Glutamatergic neuron (in vitro differentiated cells): ENCODE data around the gene ADCK2. TPM values are rescaled to one million over a fixed set of nuclear protein-coding genes. Genes with fewer than 3 reads are reported as not detected.

ENCODE experiments used
- DNase-seq: peaks from one replicate; pipeline ENCODE4 v3.0.0; 2022
- H3K27ac Mint-ChIP-seq: one replicate; pipeline ENCODE4 v1.8.0; 2020; ENCODE audit warnings: mild to moderate bottlenecking, mixed read lengths, inconsistent platforms; ENCODE audit not compliant: unreplicated experiment
- H3K27me3 Mint-ChIP-seq: one replicate; pipeline ENCODE4 v1.8.0; 2020; ENCODE audit warnings: mild to moderate bottlenecking, moderate library complexity, mixed read lengths, inconsistent platforms; ENCODE audit not compliant: unreplicated experiment
- H3K36me3 Mint-ChIP-seq: one replicate; pipeline ENCODE4 v1.8.0; 2020; ENCODE audit warnings: mild to moderate bottlenecking, mixed read lengths, inconsistent platforms; ENCODE audit not compliant: unreplicated experiment
- H3K4me1 Mint-ChIP-seq: one replicate; pipeline ENCODE4 v1.8.0; 2020; ENCODE audit warnings: mild to moderate bottlenecking, low read depth, mixed read lengths, inconsistent platforms; ENCODE audit not compliant: unreplicated experiment
- H3K4me3 Mint-ChIP-seq: one replicate; pipeline ENCODE4 v1.8.0; 2020; ENCODE audit warnings: mild to moderate bottlenecking, mixed read lengths, inconsistent platforms; ENCODE audit not compliant: unreplicated experiment
- H3K9me3 Mint-ChIP-seq: one replicate; pipeline ENCODE4 v1.8.0; 2020; ENCODE audit warnings: mild to moderate bottlenecking, moderate library complexity, mixed read lengths, inconsistent platforms; ENCODE audit not compliant: unreplicated experiment
- CTCF ChIP-seq: fragments of 200-600 bp; sonication (generic); IDR thresholded peaks from one replicate; pipeline ENCODE4 v1.5.0; 2021; ENCODE audit not compliant: partially characterized antibody, unreplicated experiment
- total RNA-seq: library from RNA; stranded (reverse); fragmentation: NEBNext Ultra II Directional; extraction: Animal tissue kit (Norgen Biotek cat#: 25700); gene quantifications from one replicate; pipeline ENCODE4 v1.2.1, GENCODE V29; 2021; ENCODE audit not compliant: unreplicated experiment

Gene ADCK2
- total RNA-seq, 1 donor from 2014 or later, result 9.1 TPM

GRCh38 chr7:140625908-140626868, 46.6 kb upstream of the ADCK2 start:
- H3K27me3 Mint-ChIP-seq, result peaks cover 2% of the 10 kb centered on the region
- peaks cover 29% of the 10 kb centered on the region for H3K4me1 Mint-ChIP-seq
- H3K36me3 Mint-ChIP-seq, result no peaks in the 10 kb centered on the region
- peak overlapping the region; percentile 63 for H3K4me3 Mint-ChIP-seq
- DNase-seq, result peak; percentile 46
- TF ChIP-seq CTCF, result no peak
- H3K27ac Mint-ChIP-seq, result peak overlapping the region; percentile 89
- peaks cover 5% of the 10 kb centered on the region for H3K9me3 Mint-ChIP-seq

GRCh38 chr7:140631021-140631420, 41.7 kb upstream of the ADCK2 start:
- Mint-ChIP-seq H3K4me3 (peak overlapping the region; percentile 40), H3K27me3 (peaks cover 2% of the 10 kb centered on the region), H3K4me1 (peaks cover 29% of the 10 kb centered on the region)

GRCh38 chr7:140631602-140632001, 41.1 kb upstream of the ADCK2 start:
- Mint-ChIP-seq H3K4me1 (peaks cover 25% of the 10 kb centered on the region), H3K27ac (peak overlapping the region; percentile 50)

More at GRCh38 chr7:140631021-140631420, 41.7 kb upstream of the ADCK2 start:
- Mint-ChIP-seq H3K36me3 (no peaks in the 10 kb centered on the region), H3K27ac (peak overlapping the region; percentile 50), H3K9me3 (peaks cover 3% of the 10 kb centered on the region)
- DNase-seq, result no peak
- TF ChIP-seq CTCF, result no peak

GRCh38 chr7:140635345-140635744, 37.4 kb upstream of the ADCK2 start:
- Mint-ChIP-seq H3K27ac (no peak overlapping the region), H3K4me3 (no peak overlapping the region), H3K36me3 (no peaks in the 10 kb centered on the region), H3K9me3 (peaks cover 21% of the 10 kb centered on the region), H3K27me3 (peaks cover 8% of the 10 kb centered on the region), H3K4me1 (peaks cover 39% of the 10 kb centered on the region)
- DNase-seq, result no peak
- no peak for TF ChIP-seq CTCF

More at GRCh38 chr7:140631602-140632001, 41.1 kb upstream of the ADCK2 start:
- peak overlapping the region; percentile 40 for H3K4me3 Mint-ChIP-seq
- peaks cover 3% of the 10 kb centered on the region for H3K9me3 Mint-ChIP-seq
- peaks cover 2% of the 10 kb centered on the region for H3K27me3 Mint-ChIP-seq
- DNase-seq, result no peak
- no peaks in the 10 kb centered on the region for H3K36me3 Mint-ChIP-seq
- no peak for TF ChIP-seq CTCF

- no peak overlapping the region for H3K4me3 Mint-ChIP-seq
- DNase-seq, result no peak
- H3K9me3 Mint-ChIP-seq, result peaks cover 21% of the 10 kb centered on the region
- no peak for TF ChIP-seq CTCF
- H3K27ac Mint-ChIP-seq, result no peak overlapping the region
- peaks cover 8% of the 10 kb centered on the region for H3K27me3 Mint-ChIP-seq
- peaks cover 38% of the 10 kb centered on the region for H3K4me1 Mint-ChIP-seq
- H3K36me3 Mint-ChIP-seq, result no peaks in the 10 kb centered on the region
Observed at GRCh38 chr7:140635816-140636215, 36.9 kb upstream of the ADCK2 start.
